ENCODE results near the gene GNA14.

The GNA14 gene

DNA sequence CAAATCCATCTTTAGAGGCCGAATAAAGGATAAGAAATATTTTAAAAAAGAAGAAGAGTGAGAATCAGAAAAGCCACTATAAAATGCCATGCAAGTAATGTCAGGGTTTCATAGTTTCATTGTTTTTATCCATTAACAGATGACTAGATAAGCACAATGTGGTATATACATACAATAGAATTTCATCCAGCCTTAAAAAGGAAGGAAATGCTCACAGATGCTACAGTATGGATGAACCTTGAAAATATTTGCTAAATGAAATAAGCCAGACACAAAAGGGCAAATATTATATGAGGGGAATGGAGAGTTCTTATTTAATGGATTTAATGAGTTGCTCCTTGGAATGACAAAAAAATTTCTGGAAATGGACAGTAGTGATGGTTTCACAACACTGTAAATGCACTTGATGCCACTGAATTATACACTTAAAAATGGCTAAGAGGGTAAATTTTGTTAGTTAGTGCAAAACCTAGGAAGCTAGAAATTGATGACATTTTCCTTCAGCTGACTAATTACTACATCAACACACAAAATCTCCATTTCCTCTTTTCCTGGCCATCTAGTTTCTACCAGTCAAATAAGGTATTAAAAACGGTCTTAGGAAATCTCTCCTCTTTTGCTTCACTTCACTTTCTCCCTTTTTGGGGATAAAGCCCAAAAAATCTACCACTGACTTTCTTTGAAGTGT lies 86.6 kb downstream of the GNA14 start:
- H3K27ac Mint-ChIP-seq = no peak overlapping the region
- H3K9me3 Mint-ChIP-seq = no peaks in the 10 kb centered on the region
- no peaks in the 10 kb centered on the region for H3K4me1 Mint-ChIP-seq
- TF ChIP-seq, protein P1, sequence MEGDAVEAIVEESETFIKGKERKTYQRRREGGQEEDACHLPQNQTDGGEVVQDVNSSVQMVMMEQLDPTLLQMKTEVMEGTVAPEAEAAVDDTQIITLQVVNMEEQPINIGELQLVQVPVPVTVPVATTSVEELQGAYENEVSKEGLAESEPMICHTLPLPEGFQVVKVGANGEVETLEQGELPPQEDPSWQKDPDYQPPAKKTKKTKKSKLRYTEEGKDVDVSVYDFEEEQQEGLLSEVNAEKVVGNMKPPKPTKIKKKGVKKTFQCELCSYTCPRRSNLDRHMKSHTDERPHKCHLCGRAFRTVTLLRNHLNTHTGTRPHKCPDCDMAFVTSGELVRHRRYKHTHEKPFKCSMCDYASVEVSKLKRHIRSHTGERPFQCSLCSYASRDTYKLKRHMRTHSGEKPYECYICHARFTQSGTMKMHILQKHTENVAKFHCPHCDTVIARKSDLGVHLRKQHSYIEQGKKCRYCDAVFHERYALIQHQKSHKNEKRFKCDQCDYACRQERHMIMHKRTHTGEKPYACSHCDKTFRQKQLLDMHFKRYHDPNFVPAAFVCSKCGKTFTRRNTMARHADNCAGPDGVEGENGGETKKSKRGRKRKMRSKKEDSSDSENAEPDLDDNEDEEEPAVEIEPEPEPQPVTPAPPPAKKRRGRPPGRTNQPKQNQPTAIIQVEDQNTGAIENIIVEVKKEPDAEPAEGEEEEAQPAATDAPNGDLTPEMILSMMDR (IDR thresholded peaks at IDR 0.05; ENCODE audit: unreplicated experiment in 3 of 3) = no peak
- no peaks in the 10 kb centered on the region for H3K36me3 Mint-ChIP-seq (ENCODE audit: low read depth)
- H3K4me3 Mint-ChIP-seq = no peak overlapping the region
- no peaks in the 10 kb centered on the region for H3K27me3 Mint-ChIP-seq (ENCODE audit: low read depth)

DNA sequence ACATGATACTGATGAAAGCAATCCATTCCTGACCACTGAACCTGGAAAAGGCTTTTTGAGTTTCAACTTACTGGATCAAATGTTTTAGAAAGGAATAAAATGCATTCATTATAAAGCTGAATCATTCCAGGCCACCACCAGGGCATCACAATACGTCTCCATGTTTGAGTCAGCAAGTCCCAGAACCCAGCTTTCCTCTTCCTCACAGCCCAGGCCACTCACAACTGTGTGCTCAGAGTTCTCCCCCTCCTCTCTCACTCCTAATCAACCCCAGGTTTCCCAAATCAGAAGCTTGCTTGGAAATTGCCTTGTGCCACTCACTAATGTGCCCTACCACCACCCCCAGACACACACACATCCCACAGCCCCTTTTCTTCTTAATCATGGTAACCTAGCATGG lies 91.7 kb downstream of the GNA14 start:
- Mint-ChIP-seq H3K4me3 (no peak overlapping the region), H3K36me3 (ENCODE audit: low read depth) (no peaks in the 10 kb centered on the region)
- TF ChIP-seq, protein P1 (IDR thresholded peaks at IDR 0.05; ENCODE audit: unreplicated experiment in 3 of 3) = no peak

DNA sequence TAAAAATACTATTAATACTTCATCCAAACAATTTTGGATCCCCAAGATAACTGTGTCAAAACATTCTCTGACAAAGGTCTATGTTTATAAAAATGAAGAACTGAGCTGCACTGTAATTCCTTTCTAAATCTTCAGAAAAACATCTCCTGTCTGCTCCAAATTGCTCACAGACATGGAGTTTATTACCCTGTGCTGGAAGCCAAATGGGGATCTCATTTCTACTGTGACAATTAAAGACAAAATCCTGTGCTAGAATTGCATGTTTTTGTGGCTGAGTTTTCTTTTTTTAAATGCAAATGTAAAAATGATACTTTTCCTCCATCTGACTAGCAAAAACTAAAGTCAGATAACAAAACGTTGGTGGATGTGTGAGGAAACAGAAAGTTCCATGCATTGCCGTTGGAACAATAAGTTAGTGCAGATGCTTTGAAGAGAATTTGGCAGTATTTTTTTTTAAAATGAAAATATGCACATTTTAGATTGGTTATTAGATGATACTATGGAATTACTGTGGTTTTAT lies 93.5 kb downstream of the GNA14 start:
- peaks cover 5% of the 10 kb centered on the region for H3K27me3 Mint-ChIP-seq (ENCODE audit: low read depth)
- H3K4me1 Mint-ChIP-seq = peaks cover 5% of the 10 kb centered on the region
- no peaks in the 10 kb centered on the region for H3K9me3 Mint-ChIP-seq
- TF ChIP-seq, protein P1 (IDR thresholded peaks at IDR 0.05; ENCODE audit: unreplicated experiment in 3 of 3) = no peak
- peak overlapping the region; percentile 58 to 81 (median 73) for H3K27ac Mint-ChIP-seq
- no peaks in the 10 kb centered on the region for H3K36me3 Mint-ChIP-seq (ENCODE audit: low read depth)
- H3K4me3 Mint-ChIP-seq = no peak overlapping the region

More for the DNA sequence above, 91.7 kb downstream of the GNA14 start:
- H3K4me1 Mint-ChIP-seq = peaks cover 5% of the 10 kb centered on the region
- H3K27me3 Mint-ChIP-seq (ENCODE audit: low read depth) = no peaks in the 10 kb centered on the region
- H3K27ac Mint-ChIP-seq = peak overlapping the region in 1 of 3 experiments; percentile 57
- H3K9me3 Mint-ChIP-seq = no peaks in the 10 kb centered on the region

DNA sequence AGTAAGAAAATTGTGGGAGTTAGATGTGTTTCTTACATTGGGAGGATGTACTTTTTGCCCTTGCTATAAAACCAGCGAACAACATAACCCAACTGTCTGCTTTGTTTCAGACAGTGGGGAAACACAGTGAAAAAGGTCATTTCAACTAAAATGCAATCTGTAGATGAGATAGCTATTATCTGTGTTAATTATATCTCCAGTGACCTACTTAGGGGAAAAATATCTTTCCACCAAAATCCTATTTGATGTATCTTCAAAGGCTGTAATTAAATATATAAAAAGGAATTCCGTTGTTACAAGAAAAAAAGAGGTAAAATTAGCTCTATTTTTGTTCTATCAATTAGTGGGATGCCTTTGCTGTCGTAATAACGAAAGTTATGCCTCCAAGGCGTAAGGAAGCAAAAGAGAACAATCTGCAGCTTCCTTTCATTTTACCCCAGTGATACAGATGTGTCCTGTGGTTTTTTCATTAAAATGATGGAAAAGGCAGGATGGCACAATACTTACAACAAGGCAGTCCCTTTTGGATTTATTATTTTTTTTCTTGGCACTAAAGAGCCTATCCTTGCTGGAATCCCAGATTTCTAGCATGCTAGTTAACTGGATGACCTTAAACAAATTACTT lies 100.9 kb downstream of the GNA14 start:
- peaks cover 9% of the 10 kb centered on the region for H3K4me1 Mint-ChIP-seq
- no peak overlapping the region for H3K4me3 Mint-ChIP-seq
- peak overlapping the region; percentile 77 to 94 (median 87) for H3K27ac Mint-ChIP-seq
- peaks cover 6% of the 10 kb centered on the region for H3K27me3 Mint-ChIP-seq (ENCODE audit: low read depth)
- TF ChIP-seq, protein P1 (IDR thresholded peaks at IDR 0.05; ENCODE audit: unreplicated experiment in 3 of 3) = no peak
- peaks cover 12% of the 10 kb centered on the region for H3K9me3 Mint-ChIP-seq
- no peaks in the 10 kb centered on the region for H3K36me3 Mint-ChIP-seq (ENCODE audit: low read depth)

DNA sequence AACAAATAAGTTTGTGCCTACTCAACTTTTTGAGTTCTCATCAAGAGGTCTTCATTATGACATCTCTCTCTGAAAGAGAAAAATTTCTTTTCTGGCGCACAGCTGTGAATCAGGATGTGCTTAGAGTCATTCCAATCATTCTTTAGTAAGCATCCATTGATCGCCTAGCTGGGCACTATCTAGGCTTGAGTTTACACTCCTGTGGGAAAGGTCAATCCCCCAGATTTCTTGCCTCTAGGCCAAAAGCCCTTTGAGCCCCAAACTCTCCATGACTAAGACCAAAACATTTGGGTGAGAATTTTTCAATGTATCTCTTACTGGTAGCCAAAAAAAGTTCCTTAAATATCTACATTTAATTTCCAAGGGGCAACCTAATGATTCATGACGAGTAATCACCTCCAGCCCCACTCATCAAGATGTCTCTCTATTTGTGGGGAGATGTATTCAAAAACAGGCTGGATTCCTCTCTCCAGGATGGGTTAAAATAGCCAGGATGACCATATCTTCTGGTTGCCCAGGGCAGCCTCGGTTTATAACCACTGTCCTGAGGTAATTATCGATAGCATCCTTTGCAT lies 101.7 kb downstream of the GNA14 start:
- peak overlapping the region; percentile 77 to 94 (median 87) for H3K27ac Mint-ChIP-seq
- peaks cover 6% of the 10 kb centered on the region for H3K27me3 Mint-ChIP-seq (ENCODE audit: low read depth)
- H3K4me1 Mint-ChIP-seq = peaks cover 9% of the 10 kb centered on the region
- no peak overlapping the region for H3K4me3 Mint-ChIP-seq
- TF ChIP-seq, protein P1 (IDR thresholded peaks at IDR 0.05; ENCODE audit: unreplicated experiment in 3 of 3) = no peak
- no peaks in the 10 kb centered on the region for H3K36me3 Mint-ChIP-seq (ENCODE audit: low read depth)
- H3K9me3 Mint-ChIP-seq = peaks cover 20% of the 10 kb centered on the region

All from nephron (organoid).